Mucosa of rectum (tissue), 2 donors: ENCODE results near the gene CYP8B1.
"Not testable (repeated sequence)": the region's sequence is repeated elsewhere in the genome, so short reads cannot be mapped to it uniquely, and the experiment has no call there.

Source experiments
- H3K27ac ChIP-seq, 2 donors: one replicate each; pipeline ENCODE4 v1.7.0; 2013; ENCODE audit warnings: inconsistent platforms in 2 of 2, low read depth in 2 of 2, low read length in 2 of 2
- H3K27me3 ChIP-seq, 2 donors: one replicate each; pipeline ENCODE4 v1.7.0; 2013; ENCODE audit warnings: low read length in 2 of 2; ENCODE audit not compliant: control insufficient read depth in 2 of 2, insufficient read depth in 2 of 2
- H3K36me3 ChIP-seq, 2 donors: one replicate each; pipeline ENCODE4 v1.7.0; 2013; ENCODE audit warnings: low read length in 2 of 2; ENCODE audit not compliant: control insufficient read depth in 2 of 2, insufficient read depth in 2 of 2
- H3K4me1 ChIP-seq, 2 donors: one replicate each; pipeline ENCODE4 v1.7.0; 2013; ENCODE audit warnings: low read length in 2 of 2, mild to moderate bottlenecking in 1 of 2; ENCODE audit not compliant: control insufficient read depth in 2 of 2, insufficient read depth in 2 of 2
- H3K4me3 ChIP-seq, 2 donors: one replicate each; pipeline ENCODE4 v1.7.0; 2013; ENCODE audit warnings: low read length in 2 of 2
- H3K9ac ChIP-seq, 2 donors: one replicate each; pipeline ENCODE4 v1.7.0; 2013; ENCODE audit warnings: low read length in 2 of 2, low read depth in 1 of 2, mild to moderate bottlenecking in 1 of 2
- H3K9me3 ChIP-seq, 2 donors: one replicate each; pipeline ENCODE4 v1.7.0; 2013; ENCODE audit warnings: low read length in 2 of 2; ENCODE audit not compliant: control insufficient read depth in 2 of 2
- donor health status: healthy.
- donor health status: Normal muscosa, but diverticular disease.

The CYP8B1 gene

DNA sequence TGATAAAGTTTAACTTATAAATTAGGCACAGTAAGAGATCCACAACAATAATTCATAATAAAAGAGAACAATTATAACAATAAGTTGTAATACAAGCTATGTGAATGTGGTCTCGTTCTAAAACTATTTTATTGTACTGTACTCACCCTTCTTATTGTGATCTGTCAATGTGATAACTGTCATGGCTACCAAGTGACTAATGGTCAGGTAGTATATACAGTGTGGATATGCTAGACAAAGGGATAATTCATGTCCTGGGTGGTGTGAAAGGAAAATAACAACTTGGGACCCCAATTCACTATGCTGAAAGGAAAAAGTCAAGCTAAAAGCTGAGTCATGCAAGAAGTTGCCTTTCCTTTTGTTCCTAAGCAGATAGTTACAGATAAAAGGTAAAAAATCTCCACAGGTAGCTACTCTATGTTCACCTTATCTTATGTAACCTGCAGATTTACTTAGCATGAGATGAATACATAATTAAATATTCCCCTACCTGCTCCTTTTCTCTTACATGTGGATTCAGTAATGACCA lies 10.7 kb upstream of the CYP8B1 start:
- no peaks in the 10 kb centered on the region for H3K36me3 ChIP-seq
- peaks cover 0 to 2% of the 10 kb centered on the region in 2 donors for H3K27me3 ChIP-seq
- no peak overlapping the region for H3K9ac ChIP-seq
- H3K27ac ChIP-seq: no peak overlapping the region
- no peaks in the 10 kb centered on the region for H3K9me3 ChIP-seq
- no peaks in the 10 kb centered on the region for H3K4me1 ChIP-seq
- H3K4me3 ChIP-seq: no peak overlapping the region

DNA sequence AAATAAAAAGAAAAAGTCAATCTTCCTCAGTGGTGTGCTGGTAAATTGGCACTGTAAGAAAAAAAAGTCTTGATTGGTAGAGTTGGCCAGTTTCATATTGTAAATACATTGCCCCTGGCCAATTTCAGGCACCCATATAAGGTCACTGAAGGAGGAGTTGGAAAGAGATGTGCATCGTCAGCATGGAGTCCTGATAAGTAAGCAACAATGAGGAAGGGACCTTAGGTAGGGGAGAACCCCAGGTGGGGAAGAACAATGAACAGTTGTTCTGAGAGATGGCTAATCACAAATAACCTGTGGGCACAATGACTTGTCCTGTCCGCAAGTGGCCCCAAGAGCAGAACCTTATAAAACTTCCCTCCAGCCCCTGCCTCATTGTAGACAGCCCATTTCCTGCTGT lies 8.6 kb upstream of the CYP8B1 start:
- Histone ChIP-seq H3K4me3 (no peak overlapping the region), H3K27me3 (peaks cover 0 to 2% of the 10 kb centered on the region in 2 donors), H3K9ac (no peak overlapping the region), H3K27ac (no peak overlapping the region), H3K4me1 (peaks cover 2 to 4% of the 10 kb centered on the region in 2 donors), H3K36me3 (no peaks in the 10 kb centered on the region), H3K9me3 (no peaks in the 10 kb centered on the region)

DNA sequence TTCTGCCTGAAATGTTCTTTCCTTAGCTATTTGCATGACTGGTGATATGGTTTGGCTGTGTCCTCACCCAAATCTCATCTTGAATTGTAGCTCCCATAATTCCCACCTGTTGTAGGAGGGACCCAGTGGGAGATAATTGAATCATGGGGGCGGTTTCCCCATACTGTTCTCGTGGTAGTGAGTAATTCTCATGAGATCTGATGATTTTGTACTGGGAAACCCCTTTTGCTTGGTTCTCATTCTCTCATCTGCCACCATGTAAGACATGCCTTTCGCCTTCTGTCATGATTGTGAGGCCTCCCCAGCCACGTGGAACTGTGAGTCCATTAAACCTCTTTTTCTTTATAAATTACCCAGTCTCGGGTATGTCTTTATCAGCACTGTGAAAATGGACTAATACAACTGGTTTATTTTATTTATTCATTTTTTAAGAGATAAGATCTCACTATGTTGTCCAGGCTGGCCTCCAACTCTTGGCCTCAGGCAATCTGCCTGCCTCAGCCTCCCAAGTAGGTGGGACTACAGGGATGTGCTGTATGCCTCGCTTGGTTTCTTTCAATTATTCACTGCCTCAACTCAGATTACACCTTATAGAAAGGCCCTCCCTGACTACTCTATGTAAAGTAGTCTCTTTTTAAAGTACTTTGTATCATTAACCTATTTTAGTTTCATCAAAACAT lies 7.7 kb upstream of the CYP8B1 start:
- not testable (repeated sequence) for H3K9me3 ChIP-seq, H3K4me1 ChIP-seq, H3K9ac ChIP-seq, H3K4me3 ChIP-seq, H3K27me3 ChIP-seq, H3K27ac ChIP-seq, H3K36me3 ChIP-seq

DNA sequence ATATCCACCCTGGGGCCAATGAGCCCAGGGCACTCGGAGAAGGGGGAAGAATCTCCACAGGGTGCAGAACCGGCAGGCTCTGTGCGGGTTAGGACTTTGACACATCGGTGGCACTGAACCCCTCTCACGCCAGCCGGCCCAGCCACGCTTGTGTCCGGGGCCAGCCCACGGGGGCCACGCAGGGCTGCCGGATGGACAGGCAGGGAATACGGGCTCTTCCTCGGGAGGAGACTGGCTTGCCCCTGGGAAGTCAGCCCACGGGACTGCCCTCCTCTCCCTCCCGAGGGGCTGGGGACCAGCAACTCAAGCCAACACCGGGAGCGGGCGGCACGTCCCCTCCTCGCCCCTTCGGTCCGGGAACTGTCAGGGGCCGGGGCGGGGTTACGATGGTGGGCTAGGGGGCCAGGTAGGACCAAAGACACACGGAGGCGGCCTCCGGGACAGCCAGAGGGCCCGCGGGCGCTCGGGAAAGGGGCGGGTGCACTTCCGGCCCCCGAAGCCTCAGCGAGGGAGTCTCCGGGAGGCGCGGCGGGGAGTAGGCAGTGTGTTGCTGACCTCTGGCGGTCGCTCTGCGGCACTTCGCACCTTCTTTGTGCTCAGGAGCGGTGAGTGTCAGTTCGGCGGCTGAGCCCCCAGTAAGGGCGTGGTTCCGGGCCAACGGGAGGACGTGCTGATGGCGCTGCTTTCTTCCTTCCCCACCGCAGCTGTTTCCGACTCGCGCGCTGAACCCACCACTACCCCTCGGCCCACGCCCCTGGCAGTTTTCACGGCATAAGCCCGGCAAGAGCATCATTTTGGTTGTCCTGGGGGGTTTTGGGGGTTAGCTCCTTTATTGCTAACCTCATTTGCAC lies 5.1 kb upstream of the CYP8B1 start:
- H3K27ac ChIP-seq: peak overlapping the region in 1 of 2 donors; percentile 23
- H3K36me3 ChIP-seq: no peaks in the 10 kb centered on the region

DNA sequence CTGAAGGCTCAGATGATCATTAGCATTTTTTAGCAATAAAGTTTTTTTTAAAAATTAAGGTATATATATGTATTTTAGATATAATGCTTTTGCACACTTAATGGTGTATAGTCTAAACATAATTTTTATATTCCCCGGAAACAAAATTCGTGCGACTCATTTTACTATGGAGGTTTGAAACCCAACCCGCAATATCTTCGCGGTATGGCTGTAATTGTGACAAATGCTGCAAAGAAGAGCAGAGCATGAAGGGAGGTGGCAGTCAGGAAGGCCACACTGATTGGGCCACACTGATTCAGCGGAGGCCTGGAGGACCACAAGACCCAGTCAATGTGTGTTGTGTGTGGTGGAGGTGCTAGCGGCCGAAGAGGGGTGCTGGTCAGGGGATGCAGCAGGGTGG lies 4.5 kb upstream of the CYP8B1 start:
- Histone ChIP-seq H3K9ac (peak overlapping the region in 1 of 2 donors; percentile 57), H3K4me3 (peak overlapping the region; percentile 57 to 74), H3K27me3 (no peaks in the 10 kb centered on the region), H3K9me3 (no peaks in the 10 kb centered on the region), H3K4me1 (peaks cover 2 to 4% of the 10 kb centered on the region in 2 donors), H3K27ac (no peak overlapping the region), H3K36me3 (no peaks in the 10 kb centered on the region)

More for the DNA sequence above, 5.1 kb upstream of the CYP8B1 start:
- no peaks in the 10 kb centered on the region for H3K27me3 ChIP-seq
- H3K4me3 ChIP-seq: peak overlapping the region; percentile 57 to 74
- H3K4me1 ChIP-seq: peaks cover 2 to 4% of the 10 kb centered on the region in 2 donors
- H3K9ac ChIP-seq: peak overlapping the region; percentile 57 to 72
- no peaks in the 10 kb centered on the region for H3K9me3 ChIP-seq

DNA sequence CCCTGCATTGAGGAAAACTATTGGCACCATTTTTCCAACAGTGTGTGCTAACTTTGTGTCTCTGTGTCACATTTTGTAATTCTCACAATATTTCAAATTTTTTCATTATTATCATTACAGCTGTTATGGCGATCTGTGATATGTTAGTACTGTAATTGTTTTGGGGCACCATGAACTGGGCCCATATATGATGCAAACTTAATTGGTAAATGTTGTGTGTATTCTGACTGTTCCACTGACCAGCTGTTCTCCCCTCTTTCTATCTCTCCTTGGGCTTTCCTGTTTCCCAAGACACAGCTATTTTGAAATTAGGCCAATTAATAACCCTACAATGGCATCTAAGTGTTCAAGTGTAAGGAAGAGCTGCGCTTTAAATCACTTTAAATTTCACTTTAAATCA lies 2.2 kb upstream of the CYP8B1 start:
- Histone ChIP-seq H3K9ac (no peak overlapping the region), H3K9me3 (no peaks in the 10 kb centered on the region), H3K36me3 (no peaks in the 10 kb centered on the region), H3K27me3 (no peaks in the 10 kb centered on the region), H3K4me1 (peaks cover 2 to 4% of the 10 kb centered on the region in 2 donors), H3K4me3 (no peak overlapping the region), H3K27ac (no peak overlapping the region)

DNA sequence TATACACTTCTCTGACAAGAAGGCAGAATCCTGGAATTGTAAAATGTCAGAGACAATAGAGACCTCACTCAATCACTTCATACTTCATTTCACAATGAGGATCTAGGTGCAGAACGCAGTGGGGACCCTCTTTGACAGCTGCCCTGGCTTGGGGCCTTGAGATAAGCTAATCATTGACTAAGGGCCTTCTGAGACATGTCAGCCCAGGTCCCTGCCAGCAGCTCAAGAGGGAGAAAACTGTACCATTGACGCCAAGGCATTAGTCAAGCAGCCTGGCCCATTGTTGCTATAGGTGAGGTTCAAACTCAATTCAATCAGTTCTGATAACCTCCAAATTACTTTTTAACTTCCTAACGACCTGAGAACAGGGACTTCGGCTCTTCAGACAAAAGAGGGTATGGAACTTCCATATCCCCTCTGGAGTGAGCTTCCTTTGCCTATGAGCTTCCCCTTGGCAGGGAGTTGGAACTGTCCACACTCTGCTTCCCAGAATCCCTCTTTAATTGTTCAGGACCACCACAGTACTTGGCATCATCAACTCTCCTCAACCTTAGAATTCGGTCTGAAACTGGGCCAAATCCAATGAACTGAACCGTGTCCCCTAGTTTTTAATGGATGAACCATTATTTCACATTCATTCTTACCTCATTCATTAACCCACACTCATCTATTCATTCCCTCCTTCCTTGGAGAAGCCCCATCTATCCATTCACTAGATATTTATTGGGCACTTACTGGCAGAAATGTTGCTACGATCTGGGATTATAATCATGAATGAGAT lies 1.5 kb upstream of the CYP8B1 start:
- H3K36me3 ChIP-seq: no peaks in the 10 kb centered on the region
- no peaks in the 10 kb centered on the region for H3K27me3 ChIP-seq
- no peak overlapping the region for H3K9ac ChIP-seq
- H3K4me1 ChIP-seq: peaks cover 2 to 4% of the 10 kb centered on the region in 2 donors
- H3K27ac ChIP-seq: no peak overlapping the region
- no peaks in the 10 kb centered on the region for H3K9me3 ChIP-seq
- no peak overlapping the region for H3K4me3 ChIP-seq

DNA sequence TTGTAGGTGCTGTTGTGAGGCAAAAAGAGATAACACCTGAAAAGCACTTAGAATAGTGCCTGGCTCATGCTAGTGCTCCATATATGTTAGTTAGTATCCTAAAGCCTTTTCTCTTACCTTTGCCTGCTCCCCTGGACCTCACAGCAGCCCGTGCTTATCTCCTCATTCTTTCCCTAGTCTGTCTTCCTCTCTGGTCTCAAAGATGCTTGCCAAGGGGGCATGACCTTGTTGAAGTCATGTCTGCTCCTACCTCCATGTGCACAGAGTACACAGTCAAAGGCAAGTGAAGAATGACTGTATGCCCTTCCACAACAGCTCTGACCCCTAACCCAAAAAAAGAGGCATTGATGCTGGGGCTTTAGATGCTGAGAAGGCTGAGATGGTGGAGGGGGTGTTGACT lies 722 bp upstream of the CYP8B1 start:
- H3K27ac ChIP-seq: no peak overlapping the region
- H3K4me3 ChIP-seq: no peak overlapping the region
- H3K27me3 ChIP-seq: no peaks in the 10 kb centered on the region
- no peaks in the 10 kb centered on the region for H3K9me3 ChIP-seq
- H3K4me1 ChIP-seq: peaks cover 2 to 4% of the 10 kb centered on the region in 2 donors
- H3K36me3 ChIP-seq: no peaks in the 10 kb centered on the region
- H3K9ac ChIP-seq: no peak overlapping the region

DNA sequence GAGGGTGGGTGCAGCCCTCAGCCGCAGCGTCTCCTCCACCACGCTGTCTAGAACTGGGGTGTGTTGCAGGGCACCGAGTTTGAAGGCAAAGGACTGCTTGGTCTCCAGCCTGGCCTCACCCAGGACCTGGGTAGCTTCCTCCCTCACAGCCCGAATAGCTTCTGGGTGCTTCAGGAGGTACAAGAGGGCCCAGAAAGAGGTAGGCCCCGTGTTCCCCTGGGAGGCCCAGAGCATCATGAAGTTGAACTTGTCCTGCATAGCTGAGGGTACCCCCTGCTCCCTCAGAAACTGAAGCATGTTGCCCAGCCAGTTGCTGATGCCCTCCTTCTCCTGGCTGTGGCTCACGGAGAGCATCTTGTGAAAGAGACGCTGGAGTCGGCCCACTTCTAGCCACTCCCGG lies 930 bp downstream of the CYP8B1 start:
- Histone ChIP-seq H3K4me1 (no peaks in the 10 kb centered on the region), H3K4me3 (no peak overlapping the region), H3K9ac (no peak overlapping the region), H3K27me3 (no peaks in the 10 kb centered on the region), H3K27ac (no peak overlapping the region), H3K9me3 (no peaks in the 10 kb centered on the region), H3K36me3 (no peaks in the 10 kb centered on the region)
